H54 (cell line): ENCODE results near the gene FIZ1.

Experiments used
- DNase-seq: peaks from one replicate; pipeline ENCODE4 v3.0.0; 2011; ENCODE audit warnings: low spot score, mixed read lengths; ENCODE audit not compliant: insufficient read length
- FAIRE-seq: peaks from 3 replicates; lab custom pipeline; 2011; peaks lifted over from hg19 to GRCh38; lab: Jason Lieb, UNC
- POLR2A ChIP-seq: IDR thresholded peaks from 2 replicates; pipeline ENCODE4 v1.6.1; 2011; ENCODE audit warnings: low read depth, mild to moderate bottlenecking, low read length

FIZ1 gene

DNA sequence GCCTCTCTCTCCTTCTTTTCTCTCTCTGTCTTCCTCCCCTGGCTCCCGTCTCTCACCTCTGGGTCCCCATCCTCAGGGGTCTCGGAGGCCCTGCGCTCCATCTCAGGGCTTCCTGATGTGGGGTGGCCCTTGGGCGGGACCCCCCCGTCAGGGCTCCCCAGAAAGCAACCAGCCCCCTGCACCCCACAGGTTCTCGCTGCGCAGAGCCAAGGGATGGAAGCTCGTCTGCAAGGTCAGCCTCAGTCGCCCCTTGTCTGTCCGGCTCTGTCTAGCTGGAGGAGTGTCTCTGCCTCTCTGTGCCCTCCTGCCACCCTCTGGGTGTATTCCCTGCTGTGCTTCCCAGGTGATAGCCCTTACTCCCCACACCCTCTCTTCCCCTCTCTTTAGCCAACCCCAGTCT is 53.9 kb downstream of the FIZ1 start, which contains the start of gene SBK3:
TSS of gene SBK3 (minus strand) at position 101 of the 400 bp plus-strand sequence. CDS start at position 101, 0 bp downstream.
- DNase-seq (no peak), FAIRE-seq (no peak)
- TF ChIP-seq POLR2A, result no peak

- FAIRE-seq, result no peak
- no peak for DNase-seq
- TF ChIP-seq POLR2A, result no peak
These were observed 54.4 kb downstream of the FIZ1 start for GRCh38 chr19:55544776-55545439.

GRCh38 chr19:55544014-55544413 is 55.3 kb downstream of the FIZ1 start:
- DNase-seq (no peak), FAIRE-seq (no peak)
- TF ChIP-seq POLR2A, result no peak

DNA sequence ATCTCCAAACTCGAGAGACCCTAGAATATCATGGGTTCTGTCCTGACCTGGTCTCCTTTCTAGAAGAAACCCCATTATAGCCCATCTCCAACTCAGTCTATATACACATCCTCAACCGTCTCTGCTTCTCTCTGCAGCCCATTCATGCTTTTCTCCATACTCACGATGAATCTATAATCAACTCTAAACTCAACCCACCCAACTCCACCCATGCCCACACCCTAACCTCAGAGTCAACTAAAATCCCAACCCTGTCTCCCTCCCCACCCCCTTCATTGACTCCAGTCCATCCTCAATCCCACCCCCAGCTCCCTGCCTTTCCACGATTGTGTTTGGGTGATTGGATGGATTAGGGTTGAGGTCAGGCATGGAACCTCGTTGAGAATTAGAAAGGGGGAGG is 55.8 kb downstream of the FIZ1 start:
- FAIRE-seq, result no peak
- DNase-seq, result no peak
- no peak for TF ChIP-seq POLR2A

- FAIRE-seq, result no peak
- no peak for DNase-seq
- TF ChIP-seq POLR2A, result no peak
These were observed 56.9 kb downstream of the FIZ1 start for GRCh38 chr19:55542292-55542855.
